ENCODE measurements around the gene EFNA5.

Gene EFNA5

DNA sequence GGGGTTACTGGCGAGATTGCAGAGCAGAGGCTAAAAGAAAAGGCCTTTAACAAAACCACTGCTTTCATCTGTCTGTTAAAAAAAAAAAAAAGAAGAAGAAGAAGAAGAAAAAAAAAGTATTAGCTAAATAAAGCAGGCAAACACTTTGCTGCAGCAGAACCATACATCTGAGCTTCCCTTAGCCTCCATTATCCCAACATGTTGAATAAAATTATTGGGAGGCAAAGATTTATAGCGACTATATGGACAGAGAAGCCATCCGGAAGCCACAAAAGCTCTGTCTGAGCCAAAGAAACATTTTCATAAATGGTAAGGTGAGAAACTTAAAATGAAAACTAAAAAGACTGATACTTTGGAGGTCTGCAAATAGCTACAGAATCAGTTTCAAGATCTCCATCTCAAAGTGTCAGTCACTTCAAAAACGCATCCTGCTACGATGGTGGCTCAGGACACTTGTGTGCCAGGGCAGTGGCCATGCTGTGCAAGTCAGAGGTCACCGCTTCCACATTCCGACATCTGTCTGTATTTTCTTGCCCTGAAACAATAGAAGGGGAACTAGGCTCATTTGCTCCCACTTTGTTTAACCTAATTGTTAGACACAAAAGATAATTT, 9.6 kb downstream of the EFNA5 start:
- no peak overlapping the region for H2AK5ac ChIP-seq (ENCODE audit: low read length)
- H2BK120ac ChIP-seq (ENCODE audit: low read depth, low read length), result no peak overlapping the region
- H3K27me3 ChIP-seq (ENCODE audit: insufficient read depth, low read length, poor library complexity), result no peaks in the 10 kb centered on the region
- no CpG with 5 or more reads among the region's 7 CpGs for WGBS (ENCODE audit: extremely low coverage, insufficient coverage, low lambda C conversion rate)
- no peaks in the 10 kb centered on the region for H3K79me1 ChIP-seq (ENCODE audit: low read length)
- no peak overlapping the region for H3K9ac ChIP-seq (ENCODE audit: low read length)
- H3K4me2 ChIP-seq (ENCODE audit: low read length), result no peak overlapping the region
- H3K36me3 ChIP-seq (ENCODE audit: control insufficient read depth, insufficient read depth, low read length), result no peaks in the 10 kb centered on the region
- DNase-seq, result no peak
- no peak overlapping the region for H2BK5ac ChIP-seq (ENCODE audit: low read length)
- H3K4ac ChIP-seq (ENCODE audit: low read depth, low read length), result no peak overlapping the region
- H4K5ac ChIP-seq (ENCODE audit: low read length), result no peak overlapping the region
- H3K23ac ChIP-seq (ENCODE audit: low read length), result no peak overlapping the region
- no peak overlapping the region for H3K56ac ChIP-seq (ENCODE audit: low read length)
- H3K18ac ChIP-seq (ENCODE audit: low read length), result no peak overlapping the region
- no peaks in the 10 kb centered on the region for H3K4me1 ChIP-seq (ENCODE audit: control insufficient read depth, low read depth, low read length)
- no peak overlapping the region for H4K8ac ChIP-seq (ENCODE audit: low read depth, low read length)
- no peak overlapping the region for H3K27ac ChIP-seq (ENCODE audit: low read depth, low read length)
- H2BK15ac ChIP-seq (replicated peaks; ENCODE audit: low read depth), result peak overlapping the region; percentile 45
- peaks cover 10% of the 10 kb centered on the region for H3K79me2 ChIP-seq (ENCODE audit: control insufficient read depth, insufficient read depth, low read length)
- H3K4me3 ChIP-seq (ENCODE audit: low read length), result no peak overlapping the region

DNA sequence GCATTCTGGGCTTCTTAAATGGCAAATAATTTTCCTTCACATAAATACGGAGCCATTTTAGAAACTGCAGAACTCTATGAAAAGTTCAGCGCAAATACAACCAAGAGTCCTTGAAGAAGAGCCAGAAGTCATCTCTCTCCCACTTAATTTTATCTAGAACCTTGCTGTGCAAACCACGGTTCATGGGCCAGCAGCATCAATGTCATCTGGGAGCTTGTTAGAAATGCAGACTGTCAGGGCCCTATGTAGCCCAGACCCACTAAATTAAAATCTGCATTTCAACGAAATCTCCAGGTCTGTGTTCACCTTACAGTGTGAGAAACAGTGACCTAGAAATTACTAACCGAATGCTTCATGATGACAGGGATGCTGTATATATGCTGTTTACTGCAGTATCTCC, 12.2 kb downstream of the EFNA5 start:
- Histone ChIP-seq H2BK120ac (ENCODE audit: low read depth, low read length) (no peak overlapping the region), H2BK5ac (ENCODE audit: low read length) (no peak overlapping the region), H3K4me3 (ENCODE audit: low read length) (no peak overlapping the region), H2BK15ac (replicated peaks; ENCODE audit: low read depth) (no peak overlapping the region), H3K79me1 (ENCODE audit: low read length) (no peaks in the 10 kb centered on the region), H3K27me3 (ENCODE audit: insufficient read depth, low read length, poor library complexity) (no peaks in the 10 kb centered on the region), H3K56ac (ENCODE audit: low read length) (no peak overlapping the region), H3K4me2 (ENCODE audit: low read length) (no peak overlapping the region), H3K27ac (ENCODE audit: low read depth, low read length) (no peak overlapping the region), H3K4ac (ENCODE audit: low read depth, low read length) (no peak overlapping the region), H4K8ac (ENCODE audit: low read depth, low read length) (no peak overlapping the region), H2AK5ac (ENCODE audit: low read length) (no peak overlapping the region), H4K5ac (ENCODE audit: low read length) (no peak overlapping the region), H3K9ac (ENCODE audit: low read length) (no peak overlapping the region), H3K36me3 (ENCODE audit: control insufficient read depth, insufficient read depth, low read length) (no peaks in the 10 kb centered on the region), H3K79me2 (ENCODE audit: control insufficient read depth, insufficient read depth, low read length) (peaks cover 12% of the 10 kb centered on the region), H3K18ac (ENCODE audit: low read length) (no peak overlapping the region), H3K23ac (ENCODE audit: low read length) (no peak overlapping the region), H3K4me1 (ENCODE audit: control insufficient read depth, low read depth, low read length) (peaks cover 2% of the 10 kb centered on the region)
- DNase-seq, result no peak
- WGBS (ENCODE audit: extremely low coverage, insufficient coverage, low lambda C conversion rate), result no CpG with 5 or more reads among the region's 5 CpGs

DNA sequence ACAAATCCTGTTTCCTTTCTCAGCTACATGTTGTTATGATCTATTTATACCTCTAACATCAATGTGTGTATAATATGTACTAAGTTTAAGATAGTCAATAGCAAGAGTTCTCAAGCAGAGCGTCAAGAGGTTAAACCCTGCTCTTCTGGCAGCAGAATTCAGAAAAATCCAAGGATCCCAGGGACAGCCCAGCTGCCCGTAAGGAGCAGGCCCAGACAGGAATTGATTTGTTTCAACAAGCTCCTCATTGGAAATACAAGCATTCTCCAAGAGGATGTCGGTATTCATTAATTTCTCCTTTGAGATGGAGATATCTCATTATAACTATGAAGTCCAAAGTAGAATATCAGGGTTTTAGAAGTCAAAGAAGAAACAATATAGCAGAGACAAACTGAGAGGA, 14.9 kb downstream of the EFNA5 start:
- Histone ChIP-seq H3K23ac (ENCODE audit: low read length) (no peak overlapping the region), H3K4me3 (ENCODE audit: low read length) (no peak overlapping the region), H3K27ac (ENCODE audit: low read depth, low read length) (no peak overlapping the region), H3K4ac (ENCODE audit: low read depth, low read length) (no peak overlapping the region), H2BK5ac (ENCODE audit: low read length) (no peak overlapping the region), H3K9ac (ENCODE audit: low read length) (no peak overlapping the region), H4K8ac (ENCODE audit: low read depth, low read length) (no peak overlapping the region), H3K27me3 (ENCODE audit: insufficient read depth, low read length, poor library complexity) (no peaks in the 10 kb centered on the region), H3K18ac (ENCODE audit: low read length) (no peak overlapping the region), H3K79me1 (ENCODE audit: low read length) (no peaks in the 10 kb centered on the region), H4K5ac (ENCODE audit: low read length) (no peak overlapping the region), H2BK15ac (replicated peaks; ENCODE audit: low read depth) (no peak overlapping the region), H3K4me1 (ENCODE audit: control insufficient read depth, low read depth, low read length) (peaks cover 3% of the 10 kb centered on the region), H3K4me2 (ENCODE audit: low read length) (no peak overlapping the region), H2AK5ac (ENCODE audit: low read length) (no peak overlapping the region), H3K79me2 (ENCODE audit: control insufficient read depth, insufficient read depth, low read length) (peaks cover 12% of the 10 kb centered on the region), H3K36me3 (ENCODE audit: control insufficient read depth, insufficient read depth, low read length) (no peaks in the 10 kb centered on the region), H2BK120ac (ENCODE audit: low read depth, low read length) (no peak overlapping the region), H3K56ac (ENCODE audit: low read length) (no peak overlapping the region)
- no CpG with 5 or more reads among the region's 3 CpGs for WGBS (ENCODE audit: extremely low coverage, insufficient coverage, low lambda C conversion rate)
- no peak for DNase-seq

DNA sequence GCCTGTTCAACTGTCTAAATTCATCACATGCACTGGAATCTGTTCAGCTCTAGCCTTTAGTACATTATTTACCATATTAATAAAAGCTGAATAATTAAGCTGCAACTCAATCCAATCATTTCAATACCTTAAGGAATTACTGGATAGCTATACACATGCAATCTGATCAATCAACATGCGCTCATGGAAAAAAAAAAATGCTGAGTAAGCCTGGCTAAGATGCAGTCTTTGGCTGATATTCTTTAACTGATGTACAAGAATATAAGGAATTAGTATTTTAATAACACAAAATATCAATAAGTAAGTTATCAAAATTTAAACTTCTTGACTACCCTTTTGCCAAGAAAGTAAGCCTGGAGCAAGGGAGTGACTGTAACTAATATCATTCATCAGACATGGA, 15.9 kb downstream of the EFNA5 start:
- whole genome bisulfite sequencing (ENCODE audit: extremely low coverage, insufficient coverage, low lambda C conversion rate), result no CpG with 5 or more reads among the region's 1 CpG
- H3K9ac ChIP-seq (ENCODE audit: low read length), result no peak overlapping the region
- H3K4me1 ChIP-seq (ENCODE audit: control insufficient read depth, low read depth, low read length), result peaks cover 3% of the 10 kb centered on the region
- H2BK120ac ChIP-seq (ENCODE audit: low read depth, low read length), result no peak overlapping the region
- no peak overlapping the region for H3K4ac ChIP-seq (ENCODE audit: low read depth, low read length)
- no peak overlapping the region for H3K4me2 ChIP-seq (ENCODE audit: low read length)
- peaks cover 12% of the 10 kb centered on the region for H3K79me2 ChIP-seq (ENCODE audit: control insufficient read depth, insufficient read depth, low read length)
- H3K56ac ChIP-seq (ENCODE audit: low read length), result no peak overlapping the region
- H4K5ac ChIP-seq (ENCODE audit: low read length), result no peak overlapping the region
- no peak overlapping the region for H3K23ac ChIP-seq (ENCODE audit: low read length)
- H2BK5ac ChIP-seq (ENCODE audit: low read length), result no peak overlapping the region
- H2BK15ac ChIP-seq (replicated peaks; ENCODE audit: low read depth), result no peak overlapping the region
- no peaks in the 10 kb centered on the region for H3K27me3 ChIP-seq (ENCODE audit: insufficient read depth, low read length, poor library complexity)
- H3K79me1 ChIP-seq (ENCODE audit: low read length), result no peaks in the 10 kb centered on the region
- no peak overlapping the region for H3K4me3 ChIP-seq (ENCODE audit: low read length)
- no peak overlapping the region for H3K18ac ChIP-seq (ENCODE audit: low read length)
- H3K36me3 ChIP-seq (ENCODE audit: control insufficient read depth, insufficient read depth, low read length), result no peaks in the 10 kb centered on the region
- no peak overlapping the region for H2AK5ac ChIP-seq (ENCODE audit: low read length)
- no peak for DNase-seq
- H3K27ac ChIP-seq (ENCODE audit: low read depth, low read length), result no peak overlapping the region
- no peak overlapping the region for H4K8ac ChIP-seq (ENCODE audit: low read depth, low read length)

DNA sequence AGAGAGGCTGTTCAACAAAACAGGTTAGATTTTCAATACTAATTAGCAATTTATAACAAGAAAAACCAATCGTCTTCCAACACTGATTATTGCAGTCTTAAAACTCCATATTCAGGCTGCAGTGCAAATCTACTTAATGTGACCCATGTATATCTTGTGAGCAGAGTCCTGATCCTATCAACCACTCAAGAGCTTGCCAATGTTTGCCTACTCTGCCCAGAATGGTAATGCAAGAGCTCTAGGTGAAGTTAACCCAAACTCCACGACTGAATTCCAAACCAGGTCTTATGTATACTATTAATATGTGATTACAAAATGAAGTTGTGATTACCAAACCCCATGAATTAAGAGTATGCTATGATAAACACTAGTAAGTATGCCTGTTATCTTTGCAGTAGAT, 17.1 kb downstream of the EFNA5 start:
- Histone ChIP-seq H2BK120ac (ENCODE audit: low read depth, low read length) (no peak overlapping the region), H3K4me3 (ENCODE audit: low read length) (no peak overlapping the region), H3K4me2 (ENCODE audit: low read length) (no peak overlapping the region), H2AK5ac (ENCODE audit: low read length) (no peak overlapping the region), H2BK15ac (replicated peaks; ENCODE audit: low read depth) (no peak overlapping the region), H3K18ac (ENCODE audit: low read length) (no peak overlapping the region), H3K9ac (ENCODE audit: low read length) (no peak overlapping the region), H3K27me3 (ENCODE audit: insufficient read depth, low read length, poor library complexity) (no peaks in the 10 kb centered on the region), H3K36me3 (ENCODE audit: control insufficient read depth, insufficient read depth, low read length) (no peaks in the 10 kb centered on the region), H3K56ac (ENCODE audit: low read length) (no peak overlapping the region), H4K8ac (ENCODE audit: low read depth, low read length) (no peak overlapping the region), H3K27ac (ENCODE audit: low read depth, low read length) (no peak overlapping the region), H3K4me1 (ENCODE audit: control insufficient read depth, low read depth, low read length) (peaks cover 3% of the 10 kb centered on the region), H3K79me2 (ENCODE audit: control insufficient read depth, insufficient read depth, low read length) (peaks cover 12% of the 10 kb centered on the region), H3K23ac (ENCODE audit: low read length) (no peak overlapping the region), H3K79me1 (ENCODE audit: low read length) (no peaks in the 10 kb centered on the region), H2BK5ac (ENCODE audit: low read length) (no peak overlapping the region), H3K4ac (ENCODE audit: low read depth, low read length) (no peak overlapping the region), H4K5ac (ENCODE audit: low read length) (no peak overlapping the region)
- DNase-seq, result no peak
- WGBS (ENCODE audit: extremely low coverage, insufficient coverage, low lambda C conversion rate), result no CpG with 5 or more reads among the region's 2 CpGs

All from mesendoderm (in vitro differentiated cells).